IMR-90 (cell line): ENCODE results near the gene DENND6B. TPM values are rescaled to one million over a fixed set of nuclear protein-coding genes. Genes with fewer than 3 reads are reported as not detected.

Experiments
- ATAC-seq: fragments of 200-7000 bp; cut with Tn5 transposase; 2 replicates; pipeline ENCODE4 v1.9.1; 2020; ENCODE audit warnings: low read depth, mild to moderate bottlenecking, moderate library complexity
- BruUV-seq: library from RNA; stranded (reverse); fragments of 400-500 nt; replicated peaks from 2 replicates; lab custom pipeline; 2021; lab: Mats Ljungman, UMichigan
- CTCF ChIA-PET: fragments of 300-600 bp; formaldehyde crosslinking; extraction: SDS; loops from one replicate; lab custom pipeline; 2021; ENCODE audit warnings: antibody characterized with exemption; lab: Yijun Ruan, JAX
- POLR2A ChIA-PET: fragments of 300-600 bp; sonication (Branson Sonifier 250); formaldehyde crosslinking; loops from one replicate; lab custom pipeline; 2022; ENCODE audit warnings: antibody characterized with exemption; ENCODE audit not compliant: unreplicated experiment; lab: Charles Lee
- DNase-seq: peaks from one replicate; pipeline ENCODE4 v3.0.0; 2013
- H2AFZ ChIP-seq: replicated peaks from 2 replicates; pipeline ENCODE3; 2013; ENCODE audit warnings: low read length, mild to moderate bottlenecking; ENCODE audit not compliant: poor library complexity
- H2AK5ac ChIP-seq: 2 replicates; pipeline ENCODE4 v1.6.1; 2013; ENCODE audit warnings: low read depth, low read length, inconsistent platforms
- H2AK9ac ChIP-seq: replicated peaks from 2 replicates; pipeline ENCODE3; 2013; ENCODE audit warnings: mild to moderate bottlenecking, low read depth, low read length, moderate library complexity; ENCODE audit not compliant: poor library complexity
- H2BK120ac ChIP-seq: 2 replicates; pipeline ENCODE4 v1.6.1; 2013; ENCODE audit warnings: low read depth, low read length, inconsistent platforms
- H2BK15ac ChIP-seq: 3 replicates; pipeline ENCODE4 v1.6.1; 2013; ENCODE audit warnings: low read depth, low read length, inconsistent platforms
- H2BK20ac ChIP-seq: 2 replicates; pipeline ENCODE4 v1.6.1; 2013; ENCODE audit warnings: low read depth, mild to moderate bottlenecking, inconsistent platforms, low read length, moderate library complexity
- H2BK5ac ChIP-seq: 2 replicates; pipeline ENCODE4 v1.6.1; 2013; ENCODE audit warnings: mild to moderate bottlenecking, low read depth, low read length, inconsistent platforms; ENCODE audit not compliant: poor library complexity, severe bottlenecking
- H3K14ac ChIP-seq: replicated peaks from 2 replicates; pipeline ENCODE4 v1.6.1; 2013; ENCODE audit warnings: low read depth, low read length, inconsistent platforms
- H3K18ac ChIP-seq: 2 replicates; pipeline ENCODE4 v1.6.1; 2013; ENCODE audit warnings: low read depth, low read length, control low read depth
- H3K23ac ChIP-seq: 2 replicates; pipeline ENCODE4 v1.6.1; 2013; ENCODE audit warnings: low read depth, low read length, inconsistent platforms
- H3K27ac ChIP-seq: 2 replicates; pipeline ENCODE4 v1.5.1; 2013; ENCODE audit warnings: mild to moderate bottlenecking, control low read depth, low read length; ENCODE audit not compliant: insufficient read depth
- H3K27me3 ChIP-seq: 2 replicates; pipeline ENCODE4 v1.6.1; 2013; ENCODE audit warnings: low read length; ENCODE audit not compliant: control insufficient read depth, insufficient read depth
- H3K36me3 ChIP-seq: 2 replicates; pipeline ENCODE4 v1.6.1; 2013; ENCODE audit warnings: low read length, mixed read lengths; ENCODE audit not compliant: control insufficient read depth, insufficient read depth
- H3K4ac ChIP-seq: 2 replicates; pipeline ENCODE4 v1.6.1; 2013; ENCODE audit warnings: low read depth, low read length, inconsistent platforms
- H3K4me1 ChIP-seq: 2 replicates; pipeline ENCODE4 v1.6.1; 2013; ENCODE audit warnings: low read length, mixed read lengths; ENCODE audit not compliant: control insufficient read depth, insufficient read depth
- H3K4me2 ChIP-seq: 2 replicates; pipeline ENCODE4 v1.6.1; 2013; ENCODE audit warnings: low read depth, mild to moderate bottlenecking, control low read depth, low read length, moderate library complexity
- H3K4me3 ChIP-seq: 2 replicates; pipeline ENCODE4 v1.5.1; 2013; ENCODE audit warnings: low read depth, mild to moderate bottlenecking, control low read depth, low read length, moderate library complexity; ENCODE audit not compliant: insufficient read depth
- H3K56ac ChIP-seq: 2 replicates; pipeline ENCODE4 v1.6.1; 2013; ENCODE audit warnings: low read length, inconsistent platforms; ENCODE audit not compliant: insufficient read depth; ENCODE audit errors: extremely low read depth
- H3K79me1 ChIP-seq, 2 experiments: 2 replicates each; pipeline ENCODE4 v1.6.1; 2013; ENCODE audit warnings: low read length in 2 of 2, inconsistent platforms in 1 of 2, low read depth in 1 of 2
- H3K9ac ChIP-seq: 2 replicates; pipeline ENCODE4 v1.6.1; 2013; ENCODE audit warnings: low read depth, low read length, control low read depth
- H3K9me1 ChIP-seq: 2 replicates; pipeline ENCODE4 v1.6.1; 2013; ENCODE audit warnings: low read length, inconsistent platforms; ENCODE audit not compliant: insufficient read depth
- H3K9me3 ChIP-seq: 2 replicates; pipeline ENCODE4 v1.6.1; 2013; ENCODE audit warnings: low read length; ENCODE audit not compliant: control insufficient read depth, insufficient read depth
- H4K20me1 ChIP-seq: 2 replicates; pipeline ENCODE4 v1.6.1; 2013; ENCODE audit warnings: low read length, inconsistent platforms; ENCODE audit not compliant: insufficient read depth
- H4K5ac ChIP-seq: 2 replicates; pipeline ENCODE4 v1.6.1; 2013; ENCODE audit warnings: mild to moderate bottlenecking, low read depth, low read length, control low read depth
- H4K8ac ChIP-seq, 2 experiments: 2 replicates each; pipeline ENCODE4 v1.6.1; 2013; ENCODE audit warnings: low read depth in 2 of 2, low read length in 2 of 2, control low read depth in 1 of 2, inconsistent platforms in 1 of 2
- H4K91ac ChIP-seq: 2 replicates; pipeline ENCODE4 v1.6.1; 2013; ENCODE audit warnings: low read depth, low read length, inconsistent platforms; ENCODE audit not compliant: insufficient read depth
- SMC3 ChIP-seq: fragments of 150-350 bp; IDR thresholded peaks from 2 replicates; pipeline ENCODE4 v1.6.1; 2016; ENCODE audit warnings: low read depth, mild to moderate bottlenecking, antibody characterized with exemption, low read length, moderate library complexity
- WGBS, 2 experiments: methylation state at CpG; one replicate each; pipeline versions ENCODE4 v1.1.5 to v1.1.7; 2013; ENCODE audit warnings: missing lambda C conversion rate in 2 of 2; ENCODE audit not compliant: insufficient read length in 1 of 2; ENCODE audit errors: extremely low coverage in 2 of 2; 5-methylcytosine and 5-hydroxymethylcytosine counted together
- dilution Hi-C: fragments of 300-500 bp; cut with HindIII; formaldehyde crosslinking; loops from one replicate; pipeline ENCODE4 v1.14.3; 2018; ENCODE audit warnings: low sequenced_read_pairs; ENCODE audit not compliant: unreplicated experiment
- in situ Hi-C: fragments of 300-500 bp; cut with MboI; formaldehyde crosslinking; loops from 3 replicates; pipeline ENCODE4 v1.14.3; 2019; ENCODE audit warnings: low sequenced_read_pairs, inconsistent platforms, mixed read lengths
- intact Hi-C: fragments of 100-400 bp; cut with micrococcal nuclease; formaldehyde crosslinking; loops from 2 replicates; pipeline ENCODE4 v1.10.0; 2022
- polyA plus RNA-seq, 3 experiments: library from polyadenylated mRNA; depleted of rRNA; stranded (reverse); fragments of >200 nt; gene quantifications; 2 replicates each; pipeline ENCODE4 v1.2.3, GENCODE V29; 2012; ENCODE audit warnings: low replicate concordance in 1 of 3
- total RNA-seq: library from RNA; depleted of rRNA; stranded (reverse); fragments of >200 nt; gene quantifications from 2 replicates; pipeline ENCODE4 v1.2.3, GENCODE V29; 2012

The DENND6B gene
- total and polyA plus RNA-seq, 2 of the 4 experiments (the other 2 are of a cell fraction): 0.36 to 4.9 TPM

DNA sequence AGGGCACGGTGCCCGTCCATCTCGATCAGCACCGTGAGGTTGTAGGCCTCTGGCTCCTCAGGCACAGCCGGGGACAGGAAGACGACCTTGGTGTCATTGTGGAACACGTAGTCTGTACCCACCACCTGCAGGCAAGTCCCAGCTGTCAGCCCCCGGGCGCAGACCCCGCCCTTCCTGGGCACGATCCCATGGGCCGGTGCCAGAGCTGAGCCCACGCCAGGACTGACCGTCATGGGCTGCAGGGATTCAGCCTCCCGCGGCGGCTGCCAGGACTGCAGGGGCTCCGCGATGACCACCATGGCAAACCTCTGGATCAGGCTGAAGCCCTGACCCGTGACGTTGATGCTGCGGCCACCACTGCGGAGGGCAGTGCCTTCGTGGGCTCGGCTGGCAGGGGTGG, 44.9 kb downstream of the DENND6B start:
- WGBS, 2 experiments: 87% methylated on average over 18 of the region's 25 CpGs; no CpG with 5 or more reads in 1 of the 2 experiments
- H3K4me1 ChIP-seq: peaks cover 8% of the 10 kb centered on the region
- no peak overlapping the region for H3K18ac ChIP-seq
- H3K27me3 ChIP-seq: no peaks in the 10 kb centered on the region
- H3K27ac ChIP-seq: peak overlapping the region; percentile 74
- peak overlapping the region; percentile 33; the same call in 2 of the 3 replicates for H2BK15ac ChIP-seq
- peak overlapping the region; percentile 79; the same call in 1 of the 2 replicates for H3K14ac ChIP-seq
- no peak overlapping the region for H3K4me3 ChIP-seq
- peak overlapping the region; percentile 99 for H2BK5ac ChIP-seq
- no TSS peak for BruUV-seq
- ChIA-PET CTCF (no interaction called here), POLR2A (no interaction called here)
- peak overlapping the region; percentile 94 for H3K4ac ChIP-seq
- H4K91ac ChIP-seq: peak overlapping the region; percentile 79; the same call in 1 of the 2 replicates
- H4K8ac ChIP-seq: peak overlapping the region; percentile 7 to 67; a peak in 2 of 4 replicates
- no peak for TF ChIP-seq SMC3
- H3K9me3 ChIP-seq: no peaks in the 10 kb centered on the region
- no peaks in the 10 kb centered on the region for H3K9me1 ChIP-seq
- peak overlapping the region; percentile 94 for H2AK9ac ChIP-seq
- H2AK5ac ChIP-seq: peak overlapping the region; percentile 90
- H2BK20ac ChIP-seq: peak overlapping the region; percentile 35; the same call in 1 of the 2 replicates
- no peak overlapping the region for H3K9ac ChIP-seq
- H2BK120ac ChIP-seq: peak overlapping the region; percentile 74
- DNase-seq (no peak), ATAC-seq (no peak)
- intact Hi-C loops: no loop called here
- no peak overlapping the region for H3K56ac ChIP-seq
- H3K23ac ChIP-seq: no peak overlapping the region
- in situ Hi-C loops: no loop called here
- H3K79me1 ChIP-seq: peaks cover 13 to 39% of the 10 kb centered on the region in 2 experiments; a peak in 3 of 4 replicates
- H3K4me2 ChIP-seq: no peak overlapping the region
- no peak overlapping the region for H4K5ac ChIP-seq
- dilution Hi-C loops: no loop called here
- peaks cover 89% of the 10 kb centered on the region for H3K36me3 ChIP-seq
- H4K20me1 ChIP-seq: peaks cover 41% of the 10 kb centered on the region
- peak overlapping the region; percentile 68 for H2AFZ ChIP-seq
